BE2C (cell line): ENCODE results near the gene NUP62.

Experiments
- DNase-seq: peaks from one replicate; pipeline ENCODE4 v3.0.0-alpha.2; 2020
- H3K27me3 ChIP-seq: fragments of 250-450 bp; sonication (Bioruptor Pico); 2 replicates; pipeline ENCODE4 v1.5.1; 2020; ENCODE audit warnings: mild to moderate bottlenecking
- H3K36me3 ChIP-seq: fragments of 250-450 bp; sonication (Bioruptor Pico); 2 replicates; pipeline ENCODE4 v1.5.1; 2020; ENCODE audit warnings: mild to moderate bottlenecking
- H3K4me1 ChIP-seq: fragments of 250-450 bp; sonication (Bioruptor Pico); 2 replicates; pipeline ENCODE4 v1.5.1; 2020
- H3K4me3 ChIP-seq: 2 replicates; pipeline ENCODE4 v1.5.1; 2011; ENCODE audit warnings: low read depth, low read length
- H3K9me3 ChIP-seq: fragments of 250-450 bp; sonication (Bioruptor Pico); 2 replicates; pipeline ENCODE4 v1.5.1; 2020
- TF ChIP-seq, protein P1 (sequence below): IDR thresholded peaks from 2 replicates; pipeline ENCODE4 v1.5.1; 2012; ENCODE audit warnings: mild to moderate bottlenecking, low read depth, low read length

Gene NUP62

DNA sequence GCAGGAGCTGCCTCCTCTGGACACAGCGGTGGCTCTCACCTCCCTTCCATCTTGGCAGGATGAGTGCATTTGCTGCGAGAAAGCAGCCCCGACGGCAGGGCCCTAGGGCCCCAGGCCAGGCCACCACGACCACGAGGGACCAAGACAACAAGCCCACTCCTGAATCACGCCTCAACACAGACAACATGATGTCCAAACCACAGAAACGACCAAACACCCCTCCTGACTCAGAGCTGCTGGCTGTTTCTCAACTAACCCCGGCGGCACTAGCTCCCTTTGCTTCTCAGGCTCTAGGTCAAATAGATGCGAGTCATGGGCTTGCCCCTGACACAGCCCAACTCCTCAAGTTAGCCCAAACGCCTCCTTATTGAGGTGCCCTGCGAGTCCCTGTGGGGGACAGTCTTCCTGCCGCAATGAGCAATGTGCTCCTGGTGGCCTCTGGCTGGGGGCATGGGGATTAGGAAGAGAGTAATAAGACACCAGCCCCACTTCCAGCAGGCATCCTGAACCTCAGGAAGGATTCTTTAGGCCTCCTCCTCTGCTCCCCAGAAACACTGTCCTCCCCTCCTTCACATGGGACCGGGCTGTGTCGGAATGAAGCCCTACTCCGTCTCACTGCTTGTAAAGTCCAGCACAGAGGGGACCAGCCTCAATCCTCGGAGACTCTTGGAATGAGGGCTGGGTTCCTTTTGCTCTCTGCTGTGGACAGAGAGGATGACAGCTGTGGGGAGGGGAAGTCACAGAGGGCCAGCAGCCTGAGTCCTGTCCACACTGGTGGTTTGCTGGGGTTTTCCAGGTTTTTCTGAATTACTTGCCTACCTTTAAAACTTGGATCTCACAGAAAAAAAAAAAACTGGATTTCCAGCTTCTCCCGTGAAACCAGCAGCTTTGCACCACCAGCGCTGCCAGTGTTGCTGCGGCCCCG is 7.2 kb downstream of the NUP62 start:
- Histone ChIP-seq H3K4me3 (no peak overlapping the region), H3K36me3 (peaks cover 90% of the 10 kb centered on the region), H3K9me3 (no peaks in the 10 kb centered on the region), H3K4me1 (peaks cover 14% of the 10 kb centered on the region), H3K27me3 (no peaks in the 10 kb centered on the region)
- TF ChIP-seq, protein P1, sequence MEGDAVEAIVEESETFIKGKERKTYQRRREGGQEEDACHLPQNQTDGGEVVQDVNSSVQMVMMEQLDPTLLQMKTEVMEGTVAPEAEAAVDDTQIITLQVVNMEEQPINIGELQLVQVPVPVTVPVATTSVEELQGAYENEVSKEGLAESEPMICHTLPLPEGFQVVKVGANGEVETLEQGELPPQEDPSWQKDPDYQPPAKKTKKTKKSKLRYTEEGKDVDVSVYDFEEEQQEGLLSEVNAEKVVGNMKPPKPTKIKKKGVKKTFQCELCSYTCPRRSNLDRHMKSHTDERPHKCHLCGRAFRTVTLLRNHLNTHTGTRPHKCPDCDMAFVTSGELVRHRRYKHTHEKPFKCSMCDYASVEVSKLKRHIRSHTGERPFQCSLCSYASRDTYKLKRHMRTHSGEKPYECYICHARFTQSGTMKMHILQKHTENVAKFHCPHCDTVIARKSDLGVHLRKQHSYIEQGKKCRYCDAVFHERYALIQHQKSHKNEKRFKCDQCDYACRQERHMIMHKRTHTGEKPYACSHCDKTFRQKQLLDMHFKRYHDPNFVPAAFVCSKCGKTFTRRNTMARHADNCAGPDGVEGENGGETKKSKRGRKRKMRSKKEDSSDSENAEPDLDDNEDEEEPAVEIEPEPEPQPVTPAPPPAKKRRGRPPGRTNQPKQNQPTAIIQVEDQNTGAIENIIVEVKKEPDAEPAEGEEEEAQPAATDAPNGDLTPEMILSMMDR: no peak
- DNase-seq: no peak

DNA sequence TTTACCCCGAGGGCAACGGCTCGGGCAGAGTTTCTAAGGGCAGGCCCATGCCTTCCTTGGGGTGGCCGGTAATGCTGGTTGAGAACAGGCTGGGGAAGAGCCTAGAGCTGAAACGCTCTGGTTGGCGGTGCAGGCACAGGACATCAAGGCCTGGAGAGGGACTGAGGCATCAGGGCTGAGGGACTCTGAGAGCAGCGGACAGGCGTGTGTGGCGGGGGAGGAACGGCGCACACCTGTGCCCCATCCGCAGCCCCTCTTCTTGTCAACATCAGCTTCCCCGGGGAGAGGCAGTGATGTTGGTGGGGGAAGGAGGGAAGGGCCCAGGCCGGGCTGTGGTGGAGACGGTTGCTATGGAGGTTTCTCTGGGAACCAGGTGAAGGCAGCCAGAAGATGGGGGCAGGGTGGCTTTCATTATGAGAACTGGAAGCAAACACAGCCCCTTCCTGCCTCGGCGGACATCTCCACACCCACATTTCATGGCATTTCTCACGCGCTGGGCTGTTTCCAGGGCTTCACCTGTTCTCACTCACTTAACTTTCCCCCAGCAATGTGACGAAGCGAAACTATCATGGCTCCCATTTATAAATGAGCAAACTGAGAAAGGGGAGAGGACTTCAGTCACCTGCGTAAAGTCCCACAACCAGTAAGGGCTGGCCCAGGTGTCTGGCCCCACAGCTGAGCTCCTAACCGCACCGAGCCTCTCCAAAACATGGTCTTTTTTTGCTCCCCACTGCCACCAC is 8.5 kb downstream of the NUP62 start:
- DNase-seq: no peak
- H3K27me3 ChIP-seq: no peaks in the 10 kb centered on the region
- peaks cover 14% of the 10 kb centered on the region for H3K4me1 ChIP-seq
- TF ChIP-seq, protein P1: no peak
- H3K4me3 ChIP-seq: no peak overlapping the region
- peaks cover 87% of the 10 kb centered on the region for H3K36me3 ChIP-seq
- H3K9me3 ChIP-seq: no peaks in the 10 kb centered on the region

DNA sequence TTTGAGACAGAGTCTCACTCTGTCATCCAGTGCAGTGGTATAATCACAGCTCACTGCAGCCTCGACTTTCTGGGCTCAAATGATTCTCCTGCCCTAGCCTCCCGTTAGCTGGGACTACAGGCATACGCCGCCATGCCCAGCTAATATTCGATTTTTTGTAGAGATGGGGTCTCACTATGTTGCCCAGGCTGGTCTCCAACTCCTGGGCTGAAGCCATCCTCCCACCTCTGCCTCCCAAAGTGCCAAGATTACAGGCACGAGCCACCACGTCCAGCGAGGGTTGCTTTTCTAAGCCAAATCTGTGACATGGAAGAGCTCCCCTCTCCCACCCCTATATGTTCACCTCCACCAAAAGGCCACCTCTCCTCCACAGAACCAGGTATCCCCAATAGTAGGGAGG is 11.2 kb downstream of the NUP62 start:
- peaks cover under 1% of the 10 kb centered on the region for H3K4me1 ChIP-seq
- no peaks in the 10 kb centered on the region for H3K27me3 ChIP-seq
- TF ChIP-seq, protein P1: no peak
- H3K4me3 ChIP-seq: no peak overlapping the region
- H3K9me3 ChIP-seq: no peaks in the 10 kb centered on the region
- H3K36me3 ChIP-seq: peaks cover 88% of the 10 kb centered on the region
- no peak for DNase-seq

DNA sequence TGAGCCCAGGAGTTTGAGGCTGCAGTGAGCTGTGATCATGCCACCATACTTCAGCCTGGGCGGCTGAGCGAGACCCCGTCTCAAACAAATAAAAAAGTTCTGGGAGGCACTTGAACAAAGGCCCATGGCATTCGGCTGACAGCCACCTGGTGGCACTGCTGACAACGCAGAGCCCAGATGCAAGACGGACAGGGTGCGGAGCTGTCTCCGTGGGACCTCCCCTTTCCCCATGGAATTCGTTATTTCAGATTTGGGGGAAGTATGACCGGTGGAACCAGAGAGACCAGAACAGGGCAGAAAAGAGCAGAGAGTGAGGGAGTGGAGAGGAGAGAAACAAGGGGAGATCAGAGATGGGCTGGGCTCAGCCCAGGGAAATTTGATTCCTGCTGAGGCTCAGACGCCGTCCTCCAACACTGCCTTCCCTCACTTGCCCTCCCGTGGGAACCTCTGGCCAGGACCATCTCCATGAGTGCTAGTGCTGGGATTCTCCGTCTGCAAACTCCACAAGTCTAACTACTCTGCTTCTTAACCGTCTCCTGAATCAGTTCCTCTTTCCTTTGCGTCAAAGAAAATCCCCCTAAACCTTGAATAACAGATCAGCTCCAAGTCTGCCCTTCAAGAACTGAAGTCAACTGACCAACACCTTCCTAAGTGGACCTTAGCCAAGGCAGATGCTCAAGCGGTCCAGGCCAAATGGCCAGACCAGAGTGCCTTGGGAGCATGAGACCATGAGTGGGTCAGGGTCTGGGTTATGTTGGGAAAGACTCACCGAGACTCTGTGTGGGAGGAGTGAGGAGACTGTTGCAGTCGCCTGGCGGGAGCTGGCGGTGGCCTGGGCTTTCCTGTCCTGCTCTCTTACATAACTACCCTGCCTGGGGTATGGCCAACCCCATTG is 12.2 kb downstream of the NUP62 start:
- H3K4me1 ChIP-seq: no peaks in the 10 kb centered on the region
- H3K36me3 ChIP-seq: peaks cover 88% of the 10 kb centered on the region
- no peak overlapping the region for H3K4me3 ChIP-seq
- no peaks in the 10 kb centered on the region for H3K27me3 ChIP-seq
- TF ChIP-seq, protein P1: peak; percentile 28; the same call in 1 of the 2 replicates
- H3K9me3 ChIP-seq: no peaks in the 10 kb centered on the region
- DNase-seq: no peak

DNA sequence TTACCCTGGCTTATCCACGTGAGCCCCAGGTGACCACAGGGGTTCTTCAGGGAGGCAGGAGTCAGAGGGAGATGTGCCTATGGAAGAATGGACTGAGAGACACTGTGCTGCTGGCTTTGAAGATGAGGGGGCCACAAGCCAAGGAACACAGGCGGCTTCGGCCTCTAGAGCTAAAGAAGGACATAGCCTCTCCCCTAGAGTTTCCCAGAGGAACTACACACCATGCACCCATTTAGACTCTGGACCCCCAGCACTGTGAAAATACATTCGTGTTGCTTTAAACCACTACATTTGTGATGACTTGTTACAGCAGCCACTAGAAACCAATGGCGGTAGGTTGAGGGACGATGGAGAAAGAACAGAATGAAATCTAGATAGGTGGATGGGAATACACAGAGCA is 14.0 kb downstream of the NUP62 start:
- TF ChIP-seq, protein P1: peak; percentile 34
- Histone ChIP-seq H3K4me3 (no peak overlapping the region), H3K36me3 (peaks cover 86% of the 10 kb centered on the region), H3K27me3 (no peaks in the 10 kb centered on the region), H3K4me1 (no peaks in the 10 kb centered on the region), H3K9me3 (no peaks in the 10 kb centered on the region)
- DNase-seq: no peak
